ENCODE data around the gene UBE2G2.

UBE2G2 gene

GRCh38 chr21:44791993-44792392 lies 9.6 kb downstream of the UBE2G2 start:
- H3K9ac ChIP-seq (ENCODE audit: low read depth in 1 of 2, low read length in 2 of 2) = no peak overlapping the region
- peaks cover 4 to 5% of the 10 kb centered on the region in 2 donors for H3K4me1 ChIP-seq (ENCODE audit: control insufficient read depth in 2 of 2, insufficient read depth in 2 of 2, low read length in 2 of 2)
- peaks cover 3 to 7% of the 10 kb centered on the region in 2 donors for H3K36me3 ChIP-seq (ENCODE audit: control insufficient read depth in 2 of 2, insufficient read depth in 2 of 2, low read length in 2 of 2)
- no peak overlapping the region for H3K4me3 ChIP-seq (ENCODE audit: low read length in 2 of 2)
- H3K9me3 ChIP-seq (ENCODE audit: control insufficient read depth in 2 of 2, low read length in 2 of 2) = no peaks in the 10 kb centered on the region
- H3K27me3 ChIP-seq (ENCODE audit: control insufficient read depth in 2 of 2, insufficient read depth in 2 of 2, low read length in 2 of 2) = no peaks in the 10 kb centered on the region
- H3K27ac ChIP-seq (ENCODE audit: low read depth in 2 of 2, low read length in 2 of 2) = no peak overlapping the region

GRCh38 chr21:44791246-44791645 lies 10.4 kb downstream of the UBE2G2 start:
- Histone ChIP-seq H3K36me3 (ENCODE audit: control insufficient read depth in 2 of 2, insufficient read depth in 2 of 2, low read length in 2 of 2) (peaks cover 3 to 7% of the 10 kb centered on the region in 2 donors), H3K9me3 (ENCODE audit: control insufficient read depth in 2 of 2, low read length in 2 of 2) (no peaks in the 10 kb centered on the region), H3K4me1 (ENCODE audit: control insufficient read depth in 2 of 2, insufficient read depth in 2 of 2, low read length in 2 of 2) (peaks cover 4 to 5% of the 10 kb centered on the region in 2 donors), H3K27ac (ENCODE audit: low read depth in 2 of 2, low read length in 2 of 2) (no peak overlapping the region), H3K4me3 (ENCODE audit: low read length in 2 of 2) (no peak overlapping the region), H3K9ac (ENCODE audit: low read depth in 1 of 2, low read length in 2 of 2) (no peak overlapping the region), H3K27me3 (ENCODE audit: control insufficient read depth in 2 of 2, insufficient read depth in 2 of 2, low read length in 2 of 2) (no peaks in the 10 kb centered on the region)

DNA sequence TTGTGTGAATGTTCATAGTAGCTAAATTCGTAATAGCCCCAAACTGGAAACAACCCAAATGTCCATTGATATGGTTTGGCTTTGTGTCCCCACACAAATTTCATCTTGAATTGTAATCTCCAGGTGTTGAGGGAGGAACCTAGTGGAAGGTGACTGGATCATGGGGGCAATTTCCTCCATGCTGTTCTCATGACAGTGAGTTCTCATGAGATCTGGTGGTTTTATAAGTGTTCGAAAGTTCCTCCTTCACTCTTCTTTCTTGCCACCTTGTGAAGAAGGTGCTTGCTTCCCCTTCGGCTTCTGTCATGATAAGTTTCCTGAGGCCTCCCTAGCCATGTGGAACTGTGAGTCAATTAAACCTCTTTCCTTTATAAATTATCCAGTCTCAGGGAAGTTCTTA lies 11.3 kb downstream of the UBE2G2 start:
- H3K36me3 ChIP-seq (ENCODE audit: control insufficient read depth in 2 of 2, insufficient read depth in 2 of 2, low read length in 2 of 2) = peaks cover 3 to 9% of the 10 kb centered on the region in 2 donors
- no peaks in the 10 kb centered on the region for H3K9me3 ChIP-seq (ENCODE audit: control insufficient read depth in 2 of 2, low read length in 2 of 2)
- H3K27ac ChIP-seq (ENCODE audit: low read depth in 2 of 2, low read length in 2 of 2) = no peak overlapping the region
- no peak overlapping the region for H3K9ac ChIP-seq (ENCODE audit: low read depth in 1 of 2, low read length in 2 of 2)
- H3K27me3 ChIP-seq (ENCODE audit: control insufficient read depth in 2 of 2, insufficient read depth in 2 of 2, low read length in 2 of 2) = no peaks in the 10 kb centered on the region
- H3K4me3 ChIP-seq (ENCODE audit: low read length in 2 of 2) = no peak overlapping the region
- peaks cover 4 to 5% of the 10 kb centered on the region in 2 donors for H3K4me1 ChIP-seq (ENCODE audit: control insufficient read depth in 2 of 2, insufficient read depth in 2 of 2, low read length in 2 of 2)

DNA sequence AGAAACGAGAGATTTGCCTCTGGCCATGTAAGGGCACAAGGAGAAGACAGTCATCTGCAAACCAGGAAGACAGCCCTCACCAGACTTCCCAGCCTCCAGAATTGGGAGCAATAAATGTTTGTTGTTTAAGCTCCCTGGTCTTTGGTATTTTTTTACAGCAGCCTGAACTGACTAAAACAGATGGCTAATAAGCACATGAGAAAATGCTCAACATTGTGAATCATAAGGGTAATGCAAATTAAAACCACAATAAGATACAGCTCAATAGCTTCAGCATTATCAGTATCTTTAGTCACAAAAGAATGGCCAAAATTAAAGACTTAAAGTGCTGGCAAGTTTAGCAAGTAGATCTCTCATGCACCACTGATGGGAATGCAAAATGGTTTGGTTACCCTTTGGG lies 11.7 kb downstream of the UBE2G2 start:
- no peaks in the 10 kb centered on the region for H3K27me3 ChIP-seq (ENCODE audit: control insufficient read depth in 2 of 2, insufficient read depth in 2 of 2, low read length in 2 of 2)

GRCh38 chr21:44785620-44786335 lies 15.8 kb downstream of the UBE2G2 start:
- no peaks in the 10 kb centered on the region for H3K4me1 ChIP-seq (ENCODE audit: control insufficient read depth in 2 of 2, insufficient read depth in 2 of 2, low read length in 2 of 2)
- peaks cover 7 to 19% of the 10 kb centered on the region in 2 donors for H3K36me3 ChIP-seq (ENCODE audit: control insufficient read depth in 2 of 2, insufficient read depth in 2 of 2, low read length in 2 of 2)
- H3K27me3 ChIP-seq (ENCODE audit: control insufficient read depth in 2 of 2, insufficient read depth in 2 of 2, low read length in 2 of 2) = no peaks in the 10 kb centered on the region
- H3K9me3 ChIP-seq (ENCODE audit: control insufficient read depth in 2 of 2, low read length in 2 of 2) = no peaks in the 10 kb centered on the region
- H3K4me3 ChIP-seq (ENCODE audit: low read length in 2 of 2) = no peak overlapping the region
- no peak overlapping the region for H3K9ac ChIP-seq (ENCODE audit: low read depth in 1 of 2, low read length in 2 of 2)
- H3K27ac ChIP-seq (ENCODE audit: low read depth in 2 of 2, low read length in 2 of 2) = no peak overlapping the region

More for the DNA sequence above, 11.7 kb downstream of the UBE2G2 start:
- Histone ChIP-seq H3K4me3 (ENCODE audit: low read length in 2 of 2) (no peak overlapping the region), H3K9me3 (ENCODE audit: control insufficient read depth in 2 of 2, low read length in 2 of 2) (no peaks in the 10 kb centered on the region), H3K9ac (ENCODE audit: low read depth in 1 of 2, low read length in 2 of 2) (no peak overlapping the region), H3K4me1 (ENCODE audit: control insufficient read depth in 2 of 2, insufficient read depth in 2 of 2, low read length in 2 of 2) (peaks cover 4 to 5% of the 10 kb centered on the region in 2 donors), H3K27ac (ENCODE audit: low read depth in 2 of 2, low read length in 2 of 2) (no peak overlapping the region), H3K36me3 (ENCODE audit: control insufficient read depth in 2 of 2, insufficient read depth in 2 of 2, low read length in 2 of 2) (peaks cover 3 to 11% of the 10 kb centered on the region in 2 donors)

DNA sequence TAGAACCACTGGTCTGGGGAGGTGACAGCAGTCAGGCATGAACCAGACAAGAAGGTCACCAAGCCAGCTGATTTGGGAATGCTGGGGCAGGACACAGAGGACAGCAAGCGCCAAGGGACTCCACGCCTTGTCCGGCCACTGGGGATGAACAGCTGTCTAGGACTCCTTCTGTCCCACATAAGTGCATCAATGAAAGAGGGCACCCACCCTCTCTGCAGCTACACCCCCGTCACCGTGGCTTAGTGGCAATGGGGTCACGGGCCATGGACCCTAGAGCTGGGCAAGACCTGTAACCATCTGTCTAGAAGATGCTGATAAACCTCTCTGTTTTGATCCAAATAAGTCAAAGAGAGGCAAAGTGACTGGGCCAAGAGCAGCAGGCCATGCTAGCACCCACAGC lies 16.8 kb downstream of the UBE2G2 start:
- H3K27ac ChIP-seq (ENCODE audit: low read depth in 2 of 2, low read length in 2 of 2) = no peak overlapping the region
- no peaks in the 10 kb centered on the region for H3K4me1 ChIP-seq (ENCODE audit: control insufficient read depth in 2 of 2, insufficient read depth in 2 of 2, low read length in 2 of 2)
- H3K4me3 ChIP-seq (ENCODE audit: low read length in 2 of 2) = no peak overlapping the region
- H3K27me3 ChIP-seq (ENCODE audit: control insufficient read depth in 2 of 2, insufficient read depth in 2 of 2, low read length in 2 of 2) = no peaks in the 10 kb centered on the region
- H3K9me3 ChIP-seq (ENCODE audit: control insufficient read depth in 2 of 2, low read length in 2 of 2) = no peaks in the 10 kb centered on the region
- peaks cover 14 to 23% of the 10 kb centered on the region in 2 donors for H3K36me3 ChIP-seq (ENCODE audit: control insufficient read depth in 2 of 2, insufficient read depth in 2 of 2, low read length in 2 of 2)
- H3K9ac ChIP-seq (ENCODE audit: low read depth in 1 of 2, low read length in 2 of 2) = no peak overlapping the region

GRCh38 chr21:44783020-44783696 lies 18.5 kb downstream of the UBE2G2 start:
- Histone ChIP-seq H3K9me3 (ENCODE audit: control insufficient read depth in 2 of 2, low read length in 2 of 2) (no peaks in the 10 kb centered on the region), H3K4me1 (ENCODE audit: control insufficient read depth in 2 of 2, insufficient read depth in 2 of 2, low read length in 2 of 2) (no peaks in the 10 kb centered on the region), H3K27me3 (ENCODE audit: control insufficient read depth in 2 of 2, insufficient read depth in 2 of 2, low read length in 2 of 2) (no peaks in the 10 kb centered on the region), H3K36me3 (ENCODE audit: control insufficient read depth in 2 of 2, insufficient read depth in 2 of 2, low read length in 2 of 2) (peaks cover 14 to 27% of the 10 kb centered on the region in 2 donors), H3K9ac (ENCODE audit: low read depth in 1 of 2, low read length in 2 of 2) (no peak overlapping the region), H3K27ac (ENCODE audit: low read depth in 2 of 2, low read length in 2 of 2) (no peak overlapping the region), H3K4me3 (ENCODE audit: low read length in 2 of 2) (no peak overlapping the region)

DNA sequence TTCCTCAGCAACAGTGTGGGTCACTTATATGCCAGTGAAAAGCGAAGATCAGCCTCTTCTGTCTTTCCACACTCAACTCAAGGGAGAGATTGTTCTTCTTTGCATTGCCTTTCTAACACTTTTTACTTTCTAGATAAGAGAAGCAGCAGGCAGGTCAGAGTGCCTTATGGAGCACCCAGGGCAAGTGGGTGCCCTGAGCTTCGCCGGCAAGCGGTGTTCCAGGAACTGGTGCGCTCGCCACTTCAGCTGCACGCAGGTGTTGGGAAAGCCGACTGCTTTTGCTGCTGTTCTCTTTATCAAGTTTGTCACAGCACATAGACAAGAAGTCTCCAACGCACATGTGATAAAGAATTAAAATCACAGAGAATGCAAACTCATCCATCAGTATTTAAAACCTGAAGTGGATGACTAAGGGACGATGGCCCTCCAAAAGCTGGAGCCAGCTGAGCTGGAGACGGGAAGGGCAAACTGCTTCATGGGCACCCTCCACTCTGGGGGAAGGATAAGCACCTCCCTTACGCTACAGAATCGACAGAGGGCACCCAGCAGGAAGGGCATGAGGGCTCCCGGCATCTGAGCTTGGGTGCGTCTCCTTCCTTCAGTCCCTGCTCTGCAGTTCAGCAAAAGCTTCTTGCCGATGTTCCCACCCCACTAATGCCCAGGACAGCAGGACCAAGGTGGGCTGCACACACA lies 20.7 kb downstream of the UBE2G2 start:
- Histone ChIP-seq H3K27me3 (ENCODE audit: control insufficient read depth in 2 of 2, insufficient read depth in 2 of 2, low read length in 2 of 2) (no peaks in the 10 kb centered on the region), H3K4me3 (ENCODE audit: low read length in 2 of 2) (no peak overlapping the region), H3K9me3 (ENCODE audit: control insufficient read depth in 2 of 2, low read length in 2 of 2) (no peaks in the 10 kb centered on the region), H3K9ac (ENCODE audit: low read depth in 1 of 2, low read length in 2 of 2) (no peak overlapping the region), H3K4me1 (ENCODE audit: control insufficient read depth in 2 of 2, insufficient read depth in 2 of 2, low read length in 2 of 2) (no peaks in the 10 kb centered on the region), H3K36me3 (ENCODE audit: control insufficient read depth in 2 of 2, insufficient read depth in 2 of 2, low read length in 2 of 2) (peaks cover 10 to 27% of the 10 kb centered on the region in 2 donors), H3K27ac (ENCODE audit: low read depth in 2 of 2, low read length in 2 of 2) (no peak overlapping the region)

DNA sequence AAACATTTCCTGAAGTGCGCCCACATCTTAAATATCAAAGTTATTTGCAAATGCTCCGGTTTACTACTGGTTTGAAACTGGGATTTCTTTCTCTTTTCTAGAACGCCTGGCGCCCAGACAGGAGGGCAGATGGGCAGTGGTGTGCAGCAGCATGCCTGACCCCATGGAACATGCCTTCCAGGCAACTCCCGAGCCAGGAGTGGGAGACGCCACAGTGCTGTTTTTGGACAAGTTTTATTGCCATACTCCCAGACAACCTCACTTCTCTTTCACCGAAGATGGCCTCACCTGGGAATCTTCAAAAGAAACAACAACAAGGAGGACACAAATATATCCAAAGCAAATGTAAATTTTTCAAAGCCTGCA lies 21.5 kb downstream of the UBE2G2 start:
- H3K9me3 ChIP-seq (ENCODE audit: control insufficient read depth in 2 of 2, low read length in 2 of 2) = no peaks in the 10 kb centered on the region
- no peaks in the 10 kb centered on the region for H3K4me1 ChIP-seq (ENCODE audit: control insufficient read depth in 2 of 2, insufficient read depth in 2 of 2, low read length in 2 of 2)
- peaks cover 16 to 28% of the 10 kb centered on the region in 2 donors for H3K36me3 ChIP-seq (ENCODE audit: control insufficient read depth in 2 of 2, insufficient read depth in 2 of 2, low read length in 2 of 2)
- H3K27ac ChIP-seq (ENCODE audit: low read depth in 2 of 2, low read length in 2 of 2) = no peak overlapping the region
- no peaks in the 10 kb centered on the region for H3K27me3 ChIP-seq (ENCODE audit: control insufficient read depth in 2 of 2, insufficient read depth in 2 of 2, low read length in 2 of 2)
- H3K9ac ChIP-seq (ENCODE audit: low read depth in 1 of 2, low read length in 2 of 2) = no peak overlapping the region
- no peak overlapping the region for H3K4me3 ChIP-seq (ENCODE audit: low read length in 2 of 2)

Measured in mucosa of rectum (tissue), 2 donors.